GM10847 (cell line): Measurements from ENCODE around the gene ZMAT1.

Experiments
- POLR2A ChIP-seq: IDR thresholded peaks from 2 replicates; pipeline ENCODE4 v1.6.1; 2011; ENCODE audit not compliant: insufficient read length; ENCODE audit errors: extremely low read depth

The ZMAT1 gene

DNA sequence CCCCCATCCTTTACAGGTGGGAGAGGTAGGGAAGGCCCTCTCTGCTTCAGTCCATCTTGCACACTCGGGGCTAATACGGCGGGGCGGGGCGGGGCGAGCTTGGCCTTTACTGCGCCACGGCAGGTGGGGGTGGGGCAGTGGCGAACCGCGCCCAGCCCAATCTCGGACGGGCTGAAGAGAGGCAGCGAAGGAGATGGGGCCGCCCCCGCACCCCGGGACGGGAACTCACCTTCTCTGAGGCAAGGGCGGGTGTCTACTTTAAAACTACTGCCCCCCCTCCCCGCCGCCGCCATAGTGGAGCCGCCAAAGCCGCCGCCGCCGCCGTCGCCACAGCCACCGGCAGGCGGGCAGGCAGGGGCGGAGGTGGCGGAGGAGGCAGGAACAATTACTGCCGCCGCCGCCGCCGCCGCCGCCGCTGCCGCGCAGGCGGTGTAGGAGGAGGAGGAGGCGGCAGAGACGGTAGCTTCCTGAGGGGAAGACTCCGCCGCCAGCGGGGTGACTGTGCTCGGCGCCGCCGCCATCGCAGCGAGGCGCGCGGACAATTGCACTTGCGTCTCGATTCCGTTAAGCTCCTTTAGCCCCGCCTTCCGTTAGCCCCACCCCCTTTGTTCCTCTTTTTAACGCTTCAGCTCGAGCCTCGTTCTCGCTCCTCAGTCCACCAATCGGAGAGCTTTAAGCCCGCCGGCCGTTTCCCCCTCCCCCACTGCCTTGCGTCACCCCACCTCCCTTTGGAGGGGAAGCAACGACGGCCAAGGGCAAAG is at the start of gene ZMAT1:
ZMAT1 (minus strand) TSS at position 540 of the 761 bp plus-strand sequence; CDS start at position 521, 19 bp downstream.
- peak; percentile 53 for TF ChIP-seq POLR2A

DNA sequence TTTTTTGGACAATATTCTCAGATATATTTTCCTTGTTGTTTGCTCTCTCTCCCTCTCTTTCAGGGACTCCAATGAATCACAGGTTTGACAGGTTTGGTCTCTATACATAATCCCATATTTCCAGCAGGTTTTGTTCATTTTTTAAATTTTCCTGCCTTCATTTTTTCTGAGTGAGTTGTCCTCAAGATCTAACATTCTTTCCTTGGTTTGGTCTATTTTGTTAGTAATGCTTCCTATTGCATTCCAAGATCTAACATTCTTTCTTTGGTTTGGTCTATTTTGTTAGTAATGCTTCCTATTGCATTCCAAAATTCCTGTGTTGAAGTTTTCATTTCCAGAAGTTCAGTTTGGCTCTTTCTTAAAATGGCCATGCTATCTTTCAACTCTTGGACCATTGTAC is 45.3 kb upstream of the ZMAT1 start:
- no peak for TF ChIP-seq POLR2A

GRCh38 chrX:101973066-101973465 is 41.2 kb upstream of the ZMAT1 start:
- TF ChIP-seq POLR2A = no peak

- TF ChIP-seq POLR2A = no peak
These were observed 26.3 kb upstream of the ZMAT1 start for GRCh38 chrX:101958139-101958538.

- no peak for TF ChIP-seq POLR2A
These were observed 25.3 kb upstream of the ZMAT1 start for GRCh38 chrX:101957174-101957573.

DNA sequence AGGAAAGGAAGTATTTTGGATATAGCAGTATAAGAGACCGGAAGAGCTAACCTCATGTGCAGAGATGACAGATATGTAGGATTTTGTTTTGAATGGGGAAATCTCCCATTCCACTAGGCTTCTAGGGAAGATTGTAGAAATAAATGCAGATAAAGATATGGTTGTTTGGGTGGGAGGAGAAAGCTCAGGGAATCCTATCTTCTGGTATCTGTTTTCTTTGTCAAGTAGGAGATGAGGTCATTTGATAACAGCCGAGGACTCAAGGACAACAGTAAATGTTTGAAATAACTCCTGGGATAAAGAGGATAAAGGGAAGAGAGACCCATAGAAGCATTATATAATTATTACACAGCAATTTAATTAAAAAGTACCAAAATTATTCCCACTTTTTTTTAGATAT is 24.7 kb upstream of the ZMAT1 start:
- no peak for TF ChIP-seq POLR2A

- no peak for TF ChIP-seq POLR2A
These were observed 18.8 kb upstream of the ZMAT1 start for GRCh38 chrX:101950581-101950980.

- TF ChIP-seq POLR2A = no peak
These were observed 383 bp upstream of the ZMAT1 start for GRCh38 chrX:101932249-101932570.

GRCh38 chrX:101931136-101931487 is 715 bp downstream of the ZMAT1 start:
- TF ChIP-seq POLR2A = no peak

- TF ChIP-seq POLR2A = no peak
These were observed 6.1 kb downstream of the ZMAT1 start for GRCh38 chrX:101925733-101926132.

GRCh38 chrX:101918751-101919150 is 13.1 kb downstream of the ZMAT1 start:
- no peak for TF ChIP-seq POLR2A

GRCh38 chrX:101906136-101906796 is 25.6 kb downstream of the ZMAT1 start:
- TF ChIP-seq POLR2A = no peak

- TF ChIP-seq POLR2A = no peak
These were observed 26.8 kb downstream of the ZMAT1 start for GRCh38 chrX:101904996-101905395.
